Activated CD8-positive, alpha-beta memory T cell treated with anti-CD3 and anti-CD28 coated beads, Interleukin-2, amount 50 U/mL, for 48 hours (primary cell): ENCODE measurements around the gene ZBTB43.

Source experiments
- DNase-seq: peaks from one replicate; pipeline ENCODE4 v3.0.0-alpha.2; 2020

The ZBTB43 gene

DNA sequence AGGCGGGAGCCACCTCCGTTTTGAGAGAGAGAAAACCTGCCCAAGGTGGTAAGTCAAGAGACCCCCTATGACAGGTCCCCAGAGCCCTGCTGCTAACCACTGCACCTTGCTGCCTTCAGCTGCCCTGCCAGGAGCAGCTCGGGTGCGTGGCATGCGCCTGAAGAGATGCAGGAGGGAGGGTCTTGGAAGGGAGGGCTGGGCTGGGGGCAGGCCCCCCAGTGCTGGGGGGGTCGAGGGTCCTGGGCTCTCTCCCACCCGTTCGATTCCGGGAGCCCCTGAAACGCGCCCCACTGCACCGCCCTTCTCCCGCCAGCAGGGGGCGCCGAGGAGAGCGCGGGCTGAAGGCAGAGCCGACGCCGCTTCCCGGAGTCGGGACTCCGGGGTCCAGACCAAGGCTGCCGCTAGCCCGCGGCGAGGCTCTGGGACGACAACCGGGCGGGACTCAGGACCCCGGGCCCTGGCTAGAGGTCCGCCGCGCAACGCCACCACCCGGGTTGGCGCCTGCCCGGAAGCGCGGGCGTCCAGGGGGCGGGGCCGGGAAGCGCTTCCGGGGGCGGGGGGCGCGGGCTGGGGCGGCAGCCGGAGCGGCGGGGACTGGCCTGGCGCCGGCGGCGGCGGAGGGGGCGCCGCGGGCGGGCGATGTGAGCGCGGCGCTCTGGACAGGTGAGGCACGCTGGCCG lies 55.4 kb downstream of the ZBTB43 start, which contains the start of gene ZBTB34:
Gene ZBTB34 (plus strand): TSS at position 563 of the 680 bp plus-strand sequence. CDS start 18,761 bp downstream, outside the sequence.
- peak; percentile 94 for DNase-seq

DNA sequence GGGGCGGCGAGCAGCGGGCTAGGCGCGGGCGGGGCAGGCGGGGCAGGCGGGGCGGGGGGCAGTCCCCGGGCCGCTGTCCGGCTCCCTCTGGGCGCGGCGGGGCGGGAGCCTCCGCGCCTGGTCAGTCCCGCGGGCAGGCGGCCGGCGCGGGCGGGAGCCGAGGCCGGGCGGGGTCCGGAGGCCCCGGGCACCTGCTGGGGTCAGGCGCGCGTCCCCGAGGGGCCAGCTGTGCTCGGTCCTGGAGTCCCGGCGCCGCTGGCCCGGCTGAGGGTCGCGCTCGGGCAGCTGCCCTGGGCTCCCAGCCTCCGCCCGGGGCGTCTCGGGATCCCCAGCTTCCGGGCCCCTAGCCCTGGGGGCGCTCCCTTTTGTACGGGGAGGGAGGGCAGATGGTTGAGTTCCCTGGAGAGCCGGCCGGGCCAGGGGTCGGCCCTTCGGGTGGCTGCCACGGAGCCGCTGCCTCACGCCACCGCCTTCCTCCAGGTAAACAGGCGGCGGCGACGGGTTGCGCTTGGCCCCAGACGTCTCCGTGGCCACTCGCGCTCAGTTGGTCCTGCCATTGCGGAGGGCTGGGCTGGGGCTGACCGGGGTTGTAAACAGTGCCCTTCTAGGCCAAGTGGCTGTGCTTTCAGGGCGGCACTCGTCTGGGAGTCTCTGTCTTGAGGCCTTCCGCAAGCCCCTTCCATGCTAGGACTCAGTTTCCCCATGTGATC lies 56.1 kb downstream of the ZBTB43 start:
- peak; percentile 64 for DNase-seq

DNA sequence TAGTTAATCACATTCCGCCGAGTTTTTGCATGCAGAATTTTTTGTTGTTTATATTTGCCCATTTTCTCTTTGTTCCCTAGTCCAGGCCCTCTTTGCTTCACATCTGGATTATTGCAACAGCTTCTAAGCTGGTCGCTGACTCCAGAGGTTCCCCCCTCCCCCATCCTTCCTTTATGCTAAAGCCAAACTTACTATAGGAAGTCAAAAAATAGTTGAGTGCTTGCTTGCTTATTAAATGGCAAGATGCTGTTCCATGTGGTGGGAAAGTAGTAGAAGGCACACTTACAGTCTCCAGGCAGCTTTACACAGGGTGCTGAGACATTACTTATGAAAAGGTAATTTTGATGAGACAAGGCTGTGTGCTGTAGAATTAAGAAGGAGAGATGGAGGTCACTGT lies 56.9 kb downstream of the ZBTB43 start:
- DNase-seq: no peak

DNA sequence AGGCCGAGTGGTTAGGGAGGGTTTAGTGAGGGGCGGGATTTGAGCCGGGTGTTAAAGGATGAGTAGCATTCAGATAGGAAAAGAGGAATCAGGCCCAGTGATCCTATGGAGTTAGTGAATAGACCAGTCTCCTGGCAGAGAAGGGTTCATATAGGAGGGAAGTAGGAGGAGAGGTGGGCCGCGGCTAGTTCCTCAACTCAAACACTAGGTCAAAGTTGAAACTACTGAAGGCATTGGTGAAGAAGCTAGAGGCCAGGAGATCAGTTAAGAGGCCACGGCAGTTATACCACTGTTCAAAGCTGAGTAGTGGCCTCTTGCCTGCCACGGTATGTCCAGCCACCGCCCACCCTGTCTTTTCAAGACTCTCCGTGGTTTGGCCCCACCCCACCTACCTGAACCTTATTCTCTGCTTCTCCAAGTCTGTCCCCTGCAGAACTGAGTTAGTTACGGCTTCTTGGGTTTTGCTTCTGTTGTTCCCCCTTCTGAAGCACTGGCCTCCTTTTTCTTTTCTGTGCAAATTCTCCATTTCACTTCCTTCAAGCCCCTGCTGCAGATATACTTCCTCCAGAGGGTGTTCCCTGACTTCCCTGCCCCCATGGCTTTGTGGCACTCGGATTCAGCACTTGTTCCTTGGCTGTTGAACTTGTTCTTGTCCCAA lies 57.4 kb downstream of the ZBTB43 start:
- DNase-seq: no peak

DNA sequence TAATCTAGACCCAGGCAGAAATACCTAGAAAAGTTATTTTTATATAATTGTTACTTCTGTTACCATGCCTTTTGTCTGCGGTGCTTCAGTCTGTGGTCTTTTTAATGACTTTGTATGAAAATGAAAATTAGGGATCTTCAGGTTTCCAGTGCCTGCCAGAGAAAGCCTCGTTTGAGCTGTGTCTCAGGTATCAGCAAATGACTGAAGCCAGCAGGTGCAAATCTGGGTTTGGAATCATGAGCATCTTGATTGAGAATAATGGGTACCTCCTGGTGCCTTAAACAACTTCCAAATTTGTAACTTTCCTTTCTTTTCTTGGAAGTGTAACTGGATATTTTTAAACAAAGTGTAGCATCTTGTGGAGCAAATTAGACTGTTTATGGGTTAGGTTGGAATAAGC lies 59.9 kb downstream of the ZBTB43 start:
- DNase-seq: no peak

- no peak for DNase-seq
Observed at GRCh38 chr9:126869368-126869767, 64.5 kb downstream of the ZBTB43 start.

- DNase-seq: no peak
Observed at GRCh38 chr9:126872516-126872915, 67.7 kb downstream of the ZBTB43 start.

DNA sequence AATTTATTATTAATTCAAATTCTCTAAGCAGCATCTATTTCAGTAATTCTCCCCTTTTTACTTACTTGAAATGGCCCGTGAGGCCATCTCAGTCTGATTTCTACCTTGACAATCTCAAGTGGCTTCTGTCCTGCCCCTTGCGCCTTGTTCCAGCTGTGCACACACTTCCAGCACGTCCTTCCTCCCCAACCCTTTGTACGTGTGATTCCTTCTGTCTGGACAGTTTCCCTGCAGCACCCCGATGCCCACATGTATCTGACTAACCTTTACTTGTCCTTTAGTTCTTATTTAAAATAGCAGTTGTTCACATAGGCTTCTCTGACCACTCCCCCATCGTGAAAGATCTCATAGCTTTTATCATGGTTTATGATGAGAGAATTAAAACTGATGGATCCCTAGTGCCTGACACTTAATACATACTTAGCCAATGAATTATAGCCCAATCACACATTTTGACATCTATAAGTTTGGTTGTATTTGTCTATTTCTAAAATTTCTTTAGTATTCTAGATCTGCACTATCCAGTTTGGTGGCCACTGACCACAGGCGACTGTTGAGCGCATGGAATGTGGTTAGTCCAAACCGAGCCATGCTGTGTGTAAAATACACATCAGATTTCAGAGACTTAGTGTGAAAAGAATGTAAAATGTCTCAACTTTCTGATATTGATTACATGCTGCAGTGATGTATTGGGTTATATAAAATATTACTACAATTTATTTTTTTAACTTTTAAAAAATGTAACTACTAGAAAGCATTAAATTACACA lies 69.9 kb downstream of the ZBTB43 start:
- no peak for DNase-seq

GRCh38 chr9:126875756-126876510 lies 71.1 kb downstream of the ZBTB43 start:
- DNase-seq: no peak

GRCh38 chr9:126876531-126876930 lies 71.7 kb downstream of the ZBTB43 start:
- no peak for DNase-seq

- no peak for DNase-seq
Observed at GRCh38 chr9:126877418-126877817, 72.6 kb downstream of the ZBTB43 start.

DNA sequence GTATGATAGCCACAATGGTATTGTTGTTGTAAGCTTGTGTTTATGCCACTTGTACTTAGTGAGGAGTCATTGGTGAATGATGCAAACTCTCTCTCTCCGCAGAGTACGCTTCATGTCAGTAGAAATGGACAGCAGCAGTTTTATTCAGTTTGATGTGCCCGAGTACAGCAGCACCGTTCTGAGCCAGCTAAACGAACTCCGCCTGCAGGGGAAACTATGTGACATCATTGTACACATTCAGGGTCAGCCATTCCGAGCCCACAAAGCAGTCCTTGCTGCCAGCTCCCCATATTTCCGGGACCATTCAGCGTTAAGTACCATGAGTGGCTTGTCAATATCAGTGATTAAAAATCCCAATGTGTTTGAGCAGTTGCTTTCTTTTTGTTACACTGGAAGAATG lies 74.4 kb downstream of the ZBTB43 start:
- DNase-seq: no peak

DNA sequence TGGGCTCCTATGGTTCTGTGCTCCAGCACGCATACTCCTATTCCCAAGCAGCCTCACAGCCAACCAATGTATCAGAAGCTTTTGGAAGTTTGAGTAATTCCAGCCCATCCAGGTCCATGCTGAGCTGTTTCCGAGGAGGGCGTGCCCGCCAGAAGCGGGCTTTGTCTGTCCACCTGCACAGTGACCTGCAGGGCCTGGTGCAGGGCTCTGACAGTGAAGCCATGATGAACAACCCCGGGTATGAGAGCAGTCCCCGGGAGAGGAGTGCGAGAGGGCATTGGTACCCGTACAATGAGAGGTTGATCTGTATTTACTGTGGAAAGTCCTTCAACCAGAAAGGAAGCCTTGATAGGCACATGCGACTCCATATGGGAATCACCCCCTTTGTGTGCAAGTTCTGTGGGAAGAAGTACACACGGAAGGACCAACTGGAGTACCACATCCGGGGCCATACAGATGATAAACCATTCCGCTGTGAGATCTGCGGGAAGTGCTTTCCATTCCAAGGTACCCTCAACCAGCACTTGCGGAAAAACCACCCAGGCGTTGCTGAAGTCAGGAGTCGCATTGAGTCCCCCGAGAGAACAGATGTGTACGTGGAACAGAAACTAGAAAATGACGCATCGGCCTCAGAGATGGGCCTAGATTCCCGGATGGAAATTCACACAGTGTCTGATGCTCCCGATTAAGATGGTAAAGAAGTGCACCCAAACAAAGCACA lies 75.5 kb downstream of the ZBTB43 start:
- no peak for DNase-seq

DNA sequence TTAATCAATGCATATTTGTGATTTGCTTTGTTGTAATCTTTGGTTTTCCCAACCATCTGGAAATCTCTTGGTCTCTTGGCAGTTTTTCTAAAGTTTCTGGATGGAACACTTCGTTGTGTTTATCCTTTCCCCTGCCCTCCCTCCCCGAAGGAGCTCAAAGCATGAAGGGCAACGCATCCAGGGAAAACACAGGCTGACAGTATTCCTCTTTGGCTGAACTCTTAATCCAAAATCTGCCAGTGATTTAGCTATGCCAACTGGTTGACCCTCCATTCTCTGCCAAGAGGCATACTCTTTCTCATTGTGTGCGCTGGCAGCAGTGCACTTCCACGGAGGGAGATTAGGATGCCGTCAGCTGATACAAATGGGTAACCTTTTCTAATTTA lies 76.1 kb downstream of the ZBTB43 start:
- no peak for DNase-seq

DNA sequence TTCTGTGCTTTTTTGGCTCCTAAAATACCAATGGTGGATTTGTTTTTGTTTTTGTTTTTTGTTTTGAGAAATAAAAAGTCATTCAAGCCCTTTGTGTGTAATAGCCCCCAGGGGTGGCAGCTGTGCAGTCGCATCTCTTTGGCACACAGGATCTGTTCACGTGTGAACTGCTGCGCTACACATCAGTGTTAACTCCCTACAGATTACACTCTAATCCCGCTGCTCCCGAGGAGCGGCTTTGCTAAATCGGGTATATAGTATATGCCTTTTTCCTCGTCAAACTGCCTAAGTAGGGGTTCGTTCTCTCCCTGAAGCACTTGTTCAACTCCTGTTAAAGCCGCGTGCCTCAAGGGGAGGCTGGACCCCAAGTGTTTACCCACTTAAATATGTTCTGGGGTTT lies 77.9 kb downstream of the ZBTB43 start:
- no peak for DNase-seq

DNA sequence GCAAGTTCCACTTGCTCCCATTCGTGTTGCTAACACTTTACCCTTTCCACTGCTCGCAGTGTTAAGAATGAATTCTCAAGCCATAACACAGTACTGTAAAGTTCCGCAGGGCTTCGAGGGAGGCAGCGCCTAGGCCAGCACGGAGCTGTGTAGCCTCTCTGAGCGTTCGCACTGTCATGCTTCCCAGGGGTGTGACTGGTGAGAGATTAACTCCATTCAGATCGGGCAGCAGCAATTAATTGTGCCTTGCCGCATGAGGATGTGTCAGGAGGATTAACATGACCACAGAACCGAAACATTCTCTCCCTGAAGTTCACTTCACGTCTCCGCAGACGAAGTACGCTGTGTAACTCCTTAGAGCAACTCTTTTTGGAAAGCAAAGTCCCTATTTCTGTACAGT lies 78.8 kb downstream of the ZBTB43 start:
- no peak for DNase-seq

DNA sequence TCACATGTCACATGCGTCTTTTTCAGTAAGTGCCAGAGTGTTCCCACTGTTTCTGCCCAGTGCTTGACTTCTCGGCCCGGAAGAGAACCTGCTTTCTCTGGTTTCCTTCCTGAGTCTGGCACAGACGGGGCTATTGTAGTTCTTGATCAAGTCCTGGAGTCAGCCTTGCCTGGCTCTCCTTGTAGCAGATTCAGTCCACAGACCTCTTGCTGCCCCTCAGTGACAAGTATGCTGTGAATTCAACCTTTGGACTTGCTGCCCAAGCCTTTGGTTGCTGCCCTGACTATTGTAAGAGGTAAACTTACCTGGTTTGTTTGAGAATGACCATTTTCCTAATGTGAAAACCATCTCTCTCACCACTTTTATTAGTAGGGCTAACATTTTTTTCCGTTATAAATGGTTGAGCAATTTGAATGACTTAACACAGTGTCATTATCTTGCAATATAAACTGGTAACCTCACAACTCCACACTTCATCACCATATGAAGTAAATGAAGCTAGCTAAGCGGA lies 80.3 kb downstream of the ZBTB43 start:
- DNase-seq: no peak

DNA sequence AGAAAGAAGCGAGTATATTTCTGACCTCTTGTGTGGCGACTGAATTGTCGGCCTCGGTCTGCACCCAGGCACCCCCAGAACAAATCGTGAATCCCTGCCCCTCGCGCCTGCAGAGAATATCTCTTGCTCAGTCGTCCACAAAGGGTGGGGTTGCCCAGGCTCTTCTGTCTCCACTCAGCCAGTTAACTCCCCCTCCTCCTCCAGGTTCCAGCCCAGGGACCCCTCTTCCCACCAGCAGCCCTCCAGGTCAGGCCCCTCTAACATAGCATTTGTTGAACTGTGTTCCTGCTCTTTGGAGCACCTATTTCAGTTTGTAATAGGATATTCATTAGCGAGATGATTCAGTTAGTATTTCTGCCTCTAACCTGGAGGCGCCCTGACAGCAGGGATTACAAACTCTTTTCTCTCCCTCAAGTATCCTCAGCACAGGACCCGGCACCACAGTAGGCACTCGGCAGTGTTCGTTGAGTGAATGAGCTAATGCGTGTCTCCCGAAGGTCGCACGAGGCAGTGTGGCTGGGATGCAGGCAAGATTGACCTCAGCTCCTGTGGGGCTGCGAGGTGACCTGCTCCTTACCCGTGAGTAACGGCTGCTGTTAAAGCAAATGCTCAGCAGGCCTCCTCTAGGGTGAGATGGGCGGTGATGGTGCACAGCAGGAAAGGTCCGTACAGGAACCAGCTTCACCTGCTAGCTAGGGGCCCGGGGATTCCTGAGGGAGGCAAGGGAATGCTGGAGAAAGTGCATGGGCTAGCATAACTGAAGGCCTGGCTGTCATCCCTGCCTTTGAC lies 81.4 kb downstream of the ZBTB43 start:
- DNase-seq: no peak

- DNase-seq: no peak
Observed at GRCh38 chr9:126886897-126887296, 82.1 kb downstream of the ZBTB43 start.
